HPDE6-E6E7 (cell line): ENCODE data around the gene KCNH5.

Source experiments
- DNase-seq: peaks from one replicate; pipeline ENCODE4 v3.0.0; 2011; ENCODE audit warnings: missing footprints; ENCODE audit errors: extremely low spot score

KCNH5 gene

GRCh38 chr14:62673014-62673755 lies 372.1 kb downstream of the KCNH5 start:
- no peak for DNase-seq

- DNase-seq: no peak
Observed at GRCh38 chr14:62670526-62670925, 374.7 kb downstream of the KCNH5 start.

DNA sequence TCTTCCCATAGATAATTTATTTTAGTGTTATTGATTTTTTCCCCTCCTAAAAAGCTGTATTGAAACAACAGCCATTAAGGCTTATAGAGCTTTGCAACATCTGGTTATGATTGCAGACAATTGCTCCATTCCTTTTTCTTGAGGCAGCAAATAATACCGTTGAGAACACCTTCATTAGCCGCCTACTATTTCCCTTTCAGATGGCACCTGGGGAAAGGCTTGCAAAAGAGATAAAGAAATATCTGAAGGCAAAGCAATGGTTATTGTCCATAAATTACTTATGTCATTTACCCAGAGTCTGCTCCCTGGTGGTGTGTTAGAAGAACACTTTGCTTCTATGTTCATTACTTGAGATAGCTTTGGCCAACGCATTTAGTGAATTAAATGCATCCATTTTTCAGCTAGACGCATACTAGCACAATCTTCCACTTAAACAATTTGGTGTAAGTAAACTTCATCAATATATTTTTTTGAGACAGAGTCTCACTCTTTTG lies 377.8 kb downstream of the KCNH5 start:
- DNase-seq: no peak

- no peak for DNase-seq
Observed at GRCh38 chr14:62665286-62665685, 380.0 kb downstream of the KCNH5 start.

DNA sequence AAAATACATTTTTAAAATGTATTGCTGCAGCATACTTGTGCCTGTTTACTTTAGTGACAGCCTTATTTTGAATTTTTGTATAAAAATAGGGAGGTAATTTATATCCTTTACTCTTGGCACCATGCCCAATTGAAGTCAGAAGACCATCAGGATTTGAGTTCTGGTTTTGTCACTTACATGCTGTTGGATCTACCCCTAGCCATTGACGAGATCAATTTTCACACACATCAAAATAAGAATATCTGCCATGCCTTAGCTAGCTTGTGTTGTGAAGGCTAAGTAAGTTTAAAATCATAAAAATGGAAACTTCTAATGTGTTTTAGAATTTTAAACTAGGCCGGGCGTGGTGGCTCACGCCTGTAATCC lies 381.8 kb downstream of the KCNH5 start:
- no peak for DNase-seq

GRCh38 chr14:62662811-62663455 lies 382.3 kb downstream of the KCNH5 start:
- DNase-seq: no peak

DNA sequence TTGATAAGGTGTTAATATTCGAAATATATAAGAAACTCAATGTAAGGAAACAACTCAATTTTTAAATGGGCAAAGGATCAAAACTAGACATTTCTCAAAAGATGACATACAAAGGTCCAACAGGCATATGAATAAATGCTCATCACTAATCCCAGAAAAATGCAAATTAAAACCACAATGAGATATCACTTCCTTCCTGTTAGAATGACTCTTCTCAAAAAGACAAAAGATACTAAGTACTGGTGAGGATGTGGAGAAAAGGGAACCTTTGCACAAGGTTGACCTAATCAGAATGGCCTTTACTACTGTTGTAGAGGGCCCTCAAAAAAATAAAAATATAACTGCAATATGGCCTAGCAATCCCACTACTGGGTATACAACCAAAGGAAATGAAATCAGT lies 383.4 kb downstream of the KCNH5 start:
- DNase-seq: no peak

- DNase-seq: no peak
Observed at GRCh38 chr14:62658631-62659030, 386.6 kb downstream of the KCNH5 start.

GRCh38 chr14:62657376-62657775 lies 387.9 kb downstream of the KCNH5 start:
- DNase-seq: no peak

- no peak for DNase-seq
Observed at GRCh38 chr14:62655166-62655565, 390.1 kb downstream of the KCNH5 start.

- DNase-seq: no peak
Observed at GRCh38 chr14:62654641-62655040, 390.6 kb downstream of the KCNH5 start.
